ENCODE results near the gene TICAM2.

TICAM2 gene

DNA sequence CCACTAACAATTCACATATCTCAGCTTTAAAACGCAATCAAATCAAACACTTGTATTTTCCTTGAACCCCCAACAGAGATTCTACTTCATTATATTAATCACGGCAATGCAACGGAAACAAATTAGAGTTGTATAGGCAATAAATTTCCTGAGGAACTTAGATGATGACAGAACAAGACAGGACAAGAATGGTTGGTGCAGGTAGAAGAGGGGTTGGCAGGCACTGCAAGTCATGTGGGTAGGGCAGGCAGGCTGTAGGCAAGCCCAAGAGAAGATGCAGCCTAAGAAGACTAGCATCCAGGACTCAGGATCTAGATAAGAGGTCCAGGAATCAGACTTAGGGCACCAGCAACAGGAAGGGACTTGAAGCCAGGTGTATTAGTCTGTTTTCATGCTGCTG lies 41.1 kb downstream of the TICAM2 start:
- DNase-seq, result no peak

- no peak for DNase-seq
Measured at GRCh38 chr5:115559524-115559923, 42.8 kb downstream of the TICAM2 start.

- no peak for DNase-seq
Measured at GRCh38 chr5:115558388-115558956, 43.8 kb downstream of the TICAM2 start.

- no peak for DNase-seq
Measured at GRCh38 chr5:115557667-115558387, 44.5 kb downstream of the TICAM2 start.

DNA sequence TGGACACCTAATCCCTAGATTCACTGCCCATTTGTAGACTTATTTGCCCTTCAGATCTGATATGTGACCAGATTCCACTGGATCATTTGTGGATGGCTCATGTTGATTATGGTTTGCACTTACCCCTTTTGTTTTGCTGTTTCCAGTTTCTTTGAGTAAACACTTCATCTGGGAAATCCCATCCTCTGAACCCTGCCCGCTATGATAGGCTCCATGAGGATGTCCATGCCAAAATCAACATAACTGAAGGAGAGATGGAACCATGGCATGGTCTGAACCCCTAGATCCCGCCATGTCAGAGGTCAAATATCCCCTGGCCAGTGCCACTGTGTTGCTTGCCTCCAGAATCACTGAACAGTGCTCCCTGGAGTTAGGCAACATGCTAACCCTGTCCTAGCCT lies 46.0 kb downstream of the TICAM2 start:
- no peak for DNase-seq

GRCh38 chr5:115555084-115555633 lies 47.1 kb downstream of the TICAM2 start:
- no peak for DNase-seq

GRCh38 chr5:115553082-115553481 lies 49.2 kb downstream of the TICAM2 start:
- DNase-seq, result no peak

DNA sequence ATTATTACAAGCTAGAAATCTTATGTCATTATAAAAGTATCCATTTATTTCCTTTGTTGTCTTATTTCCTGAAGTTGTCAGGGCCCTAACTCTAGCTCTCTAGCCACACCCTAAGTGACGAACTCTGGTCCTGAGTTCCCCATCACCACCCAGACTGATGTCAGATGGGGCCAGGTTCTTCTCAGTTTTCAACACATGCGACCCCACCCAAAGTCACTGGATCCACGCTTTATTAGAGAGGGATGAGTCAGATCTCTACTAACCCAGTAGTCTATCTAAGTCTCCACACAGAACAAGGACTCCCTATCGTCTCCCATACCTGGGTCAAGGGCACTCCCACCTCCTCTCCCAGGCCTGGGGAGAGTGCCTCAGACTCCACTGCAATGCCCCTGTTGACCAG lies 50.9 kb downstream of the TICAM2 start:
- DNase-seq, result no peak

DNA sequence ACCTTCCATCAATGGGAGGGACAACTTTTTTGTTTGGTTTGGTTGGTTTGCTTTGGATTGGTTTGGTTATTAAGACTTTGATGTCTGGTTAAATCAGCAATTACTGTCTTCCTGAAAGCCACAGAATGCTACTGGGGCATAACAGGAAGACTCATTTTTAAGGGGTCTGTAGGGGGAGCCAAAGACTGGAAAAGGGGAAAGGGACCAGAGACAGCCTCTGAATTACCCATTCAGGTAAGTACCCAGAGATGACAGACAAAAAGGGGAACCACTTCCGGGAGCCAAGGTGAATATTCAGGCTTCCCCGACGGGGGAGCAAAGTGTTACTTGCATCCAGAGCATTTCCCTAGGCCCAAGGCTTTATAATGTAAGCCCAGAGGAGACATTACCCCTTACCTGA lies 53.1 kb downstream of the TICAM2 start:
- no peak for DNase-seq

DNA sequence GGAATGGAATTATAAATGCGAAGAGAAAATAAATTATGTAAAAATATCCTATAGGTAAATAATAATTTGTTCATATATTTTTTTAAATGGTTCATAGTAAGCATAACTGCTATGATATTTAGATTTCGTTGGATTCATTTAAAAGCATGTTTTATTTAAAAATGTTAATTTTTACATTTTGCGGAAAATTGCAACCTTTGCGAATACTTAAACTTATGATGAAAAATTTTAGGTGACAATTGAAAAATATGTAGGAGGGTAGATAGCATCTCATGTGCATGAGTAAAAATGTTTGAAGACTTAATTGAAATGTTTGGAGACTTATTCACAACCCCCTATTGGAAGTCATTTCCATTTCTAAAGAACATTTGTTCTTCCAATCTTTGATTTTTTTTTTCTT lies 53.6 kb downstream of the TICAM2 start:
- no peak for DNase-seq

GRCh38 chr5:115545351-115545882 lies 56.9 kb downstream of the TICAM2 start:
- DNase-seq, result no peak

- peak; percentile 99 for DNase-seq
Measured at GRCh38 chr5:115544436-115545350, 57.6 kb downstream of the TICAM2 start, which contains the start of gene FEM1C. Gene FEM1C, minus strand, starts transcription at chr5:115544775. Its CDS starts 1,282 bp downstream, at chr5:115543493.

- peak; percentile 57 to 61 for DNase-seq
Measured at GRCh38 chr5:115544043-115544435, 58.2 kb downstream of the TICAM2 start.

GRCh38 chr5:115543365-115544042 lies 58.8 kb downstream of the TICAM2 start:
- DNase-seq, result peak in 1 of 2 donors; percentile 44

DNA sequence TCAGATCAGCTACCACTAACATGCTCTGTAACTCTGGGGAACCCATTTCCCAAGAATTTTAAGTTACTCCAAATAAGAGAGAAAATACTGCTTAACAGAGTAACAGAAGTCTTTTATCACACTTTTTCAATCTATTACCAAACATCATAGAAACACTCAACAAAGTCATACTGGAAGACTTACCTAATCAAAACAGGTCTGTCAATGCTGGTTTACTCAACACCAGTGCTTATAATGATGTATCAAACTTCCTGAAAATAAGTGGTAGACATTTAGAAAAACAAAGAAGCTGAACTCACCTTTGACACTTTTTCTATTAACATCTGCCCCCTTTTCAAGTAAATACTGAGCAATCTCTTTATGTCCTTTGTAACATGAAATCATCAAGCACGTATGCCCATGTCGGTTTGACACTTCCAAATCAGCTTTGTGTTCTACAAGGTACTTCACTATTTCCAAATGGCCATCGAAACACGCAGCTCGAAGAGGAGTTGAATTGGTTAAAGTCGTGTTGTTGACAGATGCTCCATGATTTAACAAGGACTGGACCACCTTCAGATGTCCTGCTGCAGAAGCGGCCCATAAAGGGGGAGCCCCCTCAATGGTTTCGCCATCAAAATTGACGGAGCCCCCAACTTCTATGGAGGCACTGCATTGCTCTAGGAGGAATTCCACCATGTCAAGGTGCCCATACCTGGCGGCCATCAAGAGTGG lies 59.5 kb downstream of the TICAM2 start:
- no peak for DNase-seq

DNA sequence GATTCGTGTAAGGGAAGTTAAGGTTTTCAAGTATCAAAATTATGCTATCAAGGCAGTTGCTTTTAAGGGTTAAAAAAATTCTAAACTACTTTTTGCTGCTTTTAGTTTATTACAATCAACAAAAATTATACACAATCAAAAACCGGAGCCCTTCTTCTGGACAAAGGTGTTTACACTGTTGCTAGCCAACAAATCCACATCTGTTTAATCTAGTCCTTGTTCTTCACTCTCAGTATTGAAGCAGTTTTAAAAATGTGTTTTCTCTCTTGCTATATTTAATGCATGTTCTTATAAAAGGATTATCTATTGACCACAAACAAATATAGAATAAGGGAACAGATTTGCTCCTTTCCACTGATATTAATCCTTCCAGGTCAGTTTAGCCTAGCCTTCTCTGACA lies 60.2 kb downstream of the TICAM2 start:
- no peak for DNase-seq

- no peak for DNase-seq
Measured at GRCh38 chr5:115541611-115542010, 60.7 kb downstream of the TICAM2 start.

DNA sequence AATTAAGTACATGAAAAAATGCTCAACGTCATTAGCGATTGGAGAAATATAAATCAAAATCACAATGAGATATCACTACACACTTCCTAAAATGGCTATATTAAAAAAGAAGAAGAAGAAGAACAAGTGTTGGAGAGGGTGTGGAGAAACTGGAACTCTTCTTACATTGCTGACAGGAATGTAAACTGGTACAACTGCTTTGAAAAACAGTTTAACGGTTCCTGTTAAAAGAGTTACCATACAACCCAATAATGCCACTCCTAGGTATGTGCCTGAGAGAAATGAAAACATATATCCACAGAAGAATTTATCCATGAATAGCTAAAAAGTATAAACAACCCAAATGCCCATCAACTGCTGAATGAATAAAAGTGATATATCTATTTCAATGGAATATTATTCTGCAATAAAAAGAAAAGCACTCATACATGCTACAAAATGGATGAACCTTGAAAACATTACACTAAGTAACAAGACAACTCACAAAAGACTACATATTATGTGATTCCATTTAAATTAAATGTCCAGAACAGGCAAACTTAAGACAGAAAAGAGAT lies 66.7 kb downstream of the TICAM2 start:
- DNase-seq, result no peak

GRCh38 chr5:115532517-115532916 lies 69.8 kb downstream of the TICAM2 start:
- DNase-seq, result no peak

GRCh38 chr5:115531787-115532367 lies 70.4 kb downstream of the TICAM2 start:
- DNase-seq, result no peak

DNA sequence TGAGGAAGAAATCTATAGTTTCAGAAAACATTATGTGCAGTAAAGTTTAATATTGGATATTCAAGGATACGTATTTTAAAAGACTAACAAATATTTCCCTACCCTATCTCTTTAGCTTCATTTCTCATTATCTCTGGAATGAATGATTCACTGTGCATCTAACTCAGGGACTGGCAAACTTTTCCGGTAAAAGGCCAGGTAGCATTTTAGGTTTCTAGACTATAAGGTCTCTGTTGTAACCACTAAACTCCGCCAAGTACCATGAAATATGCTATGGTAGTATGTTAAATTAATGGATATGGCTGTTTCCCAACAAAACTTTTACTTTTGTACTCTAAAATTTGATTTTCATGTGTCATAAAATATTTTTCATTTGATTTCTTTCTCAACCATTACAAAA lies 70.9 kb downstream of the TICAM2 start:
- DNase-seq, result no peak

Measured in stimulated activated CD4-positive, alpha-beta T cell treated with anti-CD3 and anti-CD28 coated beads, Interleukin-2, amount 100 ng/mL, for 24 hours (primary cell).